ENCODE data around the gene PTPRN. TPM values are rescaled to one million over a fixed set of nuclear protein-coding genes. Genes with fewer than 3 reads are reported as not detected.

Gene PTPRN
- total RNA-seq, 2 experiments from 2014 or later: not detected

GRCh38 chr2:219268294-219268693 is 40.9 kb downstream of the PTPRN start:
- CTCF ChIA-PET: no interaction called here

GRCh38 chr2:219266886-219267285 is 42.3 kb downstream of the PTPRN start:
- no peak for DNase-seq
- TF ChIP-seq, protein P1, sequence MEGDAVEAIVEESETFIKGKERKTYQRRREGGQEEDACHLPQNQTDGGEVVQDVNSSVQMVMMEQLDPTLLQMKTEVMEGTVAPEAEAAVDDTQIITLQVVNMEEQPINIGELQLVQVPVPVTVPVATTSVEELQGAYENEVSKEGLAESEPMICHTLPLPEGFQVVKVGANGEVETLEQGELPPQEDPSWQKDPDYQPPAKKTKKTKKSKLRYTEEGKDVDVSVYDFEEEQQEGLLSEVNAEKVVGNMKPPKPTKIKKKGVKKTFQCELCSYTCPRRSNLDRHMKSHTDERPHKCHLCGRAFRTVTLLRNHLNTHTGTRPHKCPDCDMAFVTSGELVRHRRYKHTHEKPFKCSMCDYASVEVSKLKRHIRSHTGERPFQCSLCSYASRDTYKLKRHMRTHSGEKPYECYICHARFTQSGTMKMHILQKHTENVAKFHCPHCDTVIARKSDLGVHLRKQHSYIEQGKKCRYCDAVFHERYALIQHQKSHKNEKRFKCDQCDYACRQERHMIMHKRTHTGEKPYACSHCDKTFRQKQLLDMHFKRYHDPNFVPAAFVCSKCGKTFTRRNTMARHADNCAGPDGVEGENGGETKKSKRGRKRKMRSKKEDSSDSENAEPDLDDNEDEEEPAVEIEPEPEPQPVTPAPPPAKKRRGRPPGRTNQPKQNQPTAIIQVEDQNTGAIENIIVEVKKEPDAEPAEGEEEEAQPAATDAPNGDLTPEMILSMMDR (IDR thresholded peaks at IDR 0.05): no peak
- Histone ChIP-seq H3K4me1 (ENCODE audit: insufficient read depth, low read length) (no peaks in the 10 kb centered on the region), H3K9me3 (ENCODE audit: control insufficient read depth in 1 of 2, insufficient read depth in 1 of 2, low read length in 2 of 2) (no peaks in the 10 kb centered on the region), H3K27me3 (ENCODE audit: control insufficient read depth in 1 of 2, insufficient read depth in 2 of 2, low read length in 2 of 2) (peaks cover 0 to 2% of the 10 kb centered on the region in 2 experiments), H3K4me3 (ENCODE audit: low read length) (no peak overlapping the region), H3K36me3 (ENCODE audit: insufficient read depth, low read length) (no peaks in the 10 kb centered on the region), H3K27ac (ENCODE audit: low read depth in 1 of 2, low read length in 2 of 2) (no peak overlapping the region)
- ATAC-seq (ENCODE audit: poor library complexity): no peak
- H3K9me3 Mint-ChIP-seq: no peaks in the 10 kb centered on the region
- no peak overlapping the region for H3K4me3 Mint-ChIP-seq
- H3K4me1 Mint-ChIP-seq (ENCODE audit: low read depth): no peaks in the 10 kb centered on the region
- POLR2A ChIA-PET: no interaction called here
- H3K27ac Mint-ChIP-seq: no peak overlapping the region
- CTCF ChIA-PET: interaction anchor here (1.4 kb wide), 1 partner anchor 11 kb away, joined by 3 read pairs; no protein-coding TSS in a partner anchor
- intact Hi-C loops (cut with DNase I, micrococcal nuclease): no loop called here
- H3K27me3 Mint-ChIP-seq: no peaks in the 10 kb centered on the region
- H3K36me3 Mint-ChIP-seq (ENCODE audit: low read depth): no peaks in the 10 kb centered on the region

More at GRCh38 chr2:219268294-219268693, 40.9 kb downstream of the PTPRN start:
- Histone ChIP-seq H3K36me3 (ENCODE audit: insufficient read depth, low read length) (no peaks in the 10 kb centered on the region), H3K9me3 (ENCODE audit: control insufficient read depth in 1 of 2, insufficient read depth in 1 of 2, low read length in 2 of 2) (no peaks in the 10 kb centered on the region), H3K4me1 (ENCODE audit: insufficient read depth, low read length) (no peaks in the 10 kb centered on the region), H3K27ac (ENCODE audit: low read depth in 1 of 2, low read length in 2 of 2) (no peak overlapping the region), H3K4me3 (ENCODE audit: low read length) (no peak overlapping the region), H3K27me3 (ENCODE audit: control insufficient read depth in 1 of 2, insufficient read depth in 2 of 2, low read length in 2 of 2) (peaks cover 0 to 2% of the 10 kb centered on the region in 2 experiments)
- ATAC-seq (ENCODE audit: poor library complexity) (no peak), DNase-seq (no peak)
- Mint-ChIP-seq H3K4me3 (no peak overlapping the region), H3K27me3 (no peaks in the 10 kb centered on the region), H3K27ac (no peak overlapping the region), H3K9me3 (no peaks in the 10 kb centered on the region), H3K4me1 (ENCODE audit: low read depth) (no peaks in the 10 kb centered on the region), H3K36me3 (ENCODE audit: low read depth) (no peaks in the 10 kb centered on the region)
- TF ChIP-seq, protein P1 (IDR thresholded peaks at IDR 0.05): no peak
- POLR2A ChIA-PET: no interaction called here
- intact Hi-C loops (cut with DNase I, micrococcal nuclease): no loop called here

DNA sequence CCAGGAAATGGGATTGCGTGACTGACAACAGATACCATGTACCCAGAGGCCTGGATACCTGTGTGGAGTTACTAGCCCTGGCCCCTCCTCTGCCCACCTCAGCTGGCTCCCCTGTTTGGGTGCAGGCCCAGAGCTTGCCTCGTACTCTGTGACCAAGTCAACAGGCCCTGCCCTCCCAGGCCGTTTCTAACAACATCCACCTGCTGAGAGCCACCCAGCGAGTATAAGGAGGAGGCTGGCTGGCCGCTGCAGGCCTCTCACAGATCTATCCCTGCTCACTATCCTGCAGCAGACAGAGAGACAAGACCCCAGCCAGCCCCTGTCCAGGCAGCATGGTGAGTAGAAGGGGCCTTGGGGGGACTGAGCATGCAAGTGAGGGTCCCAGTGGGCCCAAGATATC is 43.0 kb downstream of the PTPRN start:
- no peak overlapping the region for H3K4me3 Mint-ChIP-seq
- intact Hi-C loops (cut with DNase I, micrococcal nuclease): no loop called here
- DNase-seq (no peak), ATAC-seq (ENCODE audit: poor library complexity) (no peak)
- no peaks in the 10 kb centered on the region for H3K9me3 Mint-ChIP-seq
- no peaks in the 10 kb centered on the region for H3K36me3 Mint-ChIP-seq (ENCODE audit: low read depth)
- Histone ChIP-seq H3K36me3 (ENCODE audit: insufficient read depth, low read length) (no peaks in the 10 kb centered on the region), H3K27ac (ENCODE audit: low read depth in 1 of 2, low read length in 2 of 2) (no peak overlapping the region), H3K27me3 (ENCODE audit: control insufficient read depth in 1 of 2, insufficient read depth in 2 of 2, low read length in 2 of 2) (no peaks in the 10 kb centered on the region), H3K9me3 (ENCODE audit: control insufficient read depth in 1 of 2, insufficient read depth in 1 of 2, low read length in 2 of 2) (no peaks in the 10 kb centered on the region), H3K4me1 (ENCODE audit: insufficient read depth, low read length) (no peaks in the 10 kb centered on the region), H3K4me3 (ENCODE audit: low read length) (no peak overlapping the region)
- H3K27ac Mint-ChIP-seq: no peak overlapping the region
- H3K4me1 Mint-ChIP-seq (ENCODE audit: low read depth): no peaks in the 10 kb centered on the region
- POLR2A ChIA-PET: no interaction called here
- no peaks in the 10 kb centered on the region for H3K27me3 Mint-ChIP-seq
- CTCF ChIA-PET: interaction anchor here (1.5 kb wide), 1 partner anchor 28 kb away, joined by 4 read pairs; no protein-coding TSS in a partner anchor
- TF ChIP-seq, protein P1 (IDR thresholded peaks at IDR 0.05): no peak

All from CD4-positive, alpha-beta T cell (primary cell).